ENCODE measurements around the gene RFX4. TPM values are rescaled to one million over a fixed set of nuclear protein-coding genes. Genes with fewer than 3 reads are reported as not detected.

The RFX4 gene
- total RNA-seq, 1 experiment from 2014 or later: not detected

DNA sequence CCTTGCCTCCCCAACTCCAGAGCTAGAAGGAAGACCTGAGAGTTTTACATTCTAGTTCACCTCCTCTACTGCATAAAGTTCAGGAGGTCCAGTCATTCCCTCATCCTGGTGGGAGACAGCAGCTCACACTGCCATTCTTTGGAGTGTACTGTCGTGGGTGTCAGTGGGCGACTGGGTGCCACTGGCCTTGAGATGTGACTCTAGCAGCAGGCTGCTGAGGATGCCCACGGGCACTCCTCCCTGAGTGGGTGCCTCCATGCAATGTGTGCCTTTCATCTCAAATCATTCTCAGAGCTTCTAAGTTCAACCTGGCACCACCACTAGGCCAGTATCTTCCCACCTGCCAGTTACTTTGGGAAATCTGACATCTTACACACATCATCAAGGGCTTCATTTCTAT is 12.5 kb downstream of the RFX4 start:
- CTCF ChIA-PET: no interaction called here
- POLR2A ChIA-PET: no interaction called here

More for the DNA sequence above, 12.5 kb downstream of the RFX4 start:
- Histone ChIP-seq H3K4me2 (ENCODE audit: low read length) (no peak overlapping the region), H3K9me2 (ENCODE audit: insufficient read depth) (no peaks in the 10 kb centered on the region), H4K20me1 (ENCODE audit: insufficient read depth) (no peaks in the 10 kb centered on the region), H3K27me3 (ENCODE audit: insufficient read depth, low read length) (peaks cover 3% of the 10 kb centered on the region; the same call in 1 of the 2 replicates), H3K27ac (ENCODE audit: low read depth, low read length) (no peak overlapping the region), H3K36me3 (ENCODE audit: control insufficient read depth in 1 of 2, insufficient read depth in 2 of 2, low read length in 2 of 2) (no peaks in the 10 kb centered on the region), H2AFZ (ENCODE audit: low read depth, low read length, poor library complexity, severe bottlenecking) (no peak overlapping the region), H3K9ac (ENCODE audit: low read length) (no peak overlapping the region), H3K9me3 (ENCODE audit: control insufficient read depth in 1 of 2, insufficient read depth in 1 of 2, low read depth in 1 of 2, low read length in 2 of 2) (no peaks in the 10 kb centered on the region), H3K79me2 (ENCODE audit: insufficient read depth, low read length) (no peaks in the 10 kb centered on the region), H3K4me3 (replicated peaks in 1 of 2; ENCODE audit: low read depth in 1 of 2, low read length in 2 of 2) (no peak overlapping the region), H3K4me1 (ENCODE audit: control insufficient read depth in 1 of 2, insufficient read depth in 2 of 2, low read length in 2 of 2) (no peaks in the 10 kb centered on the region)
- RAD21 ChIA-PET (ENCODE audit: low non-redundant PET in 1 of 2, low total read pairs in 2 of 2, uncharacterized antibody in 2 of 2, unreplicated experiment in 2 of 2): no interaction called here
- no peak for ATAC-seq
- intact Hi-C loops (cut with micrococcal nuclease): no loop called here
- TF ChIP-seq EZH2 (IDR thresholded peaks at IDR 0.05): no peak
- no peak for TF ChIP-seq POLR2A (IDR thresholded peaks at IDR 0.05; ENCODE audit: borderline replicate concordance, extremely low read depth, insufficient read depth, insufficient read length)
- no peak for TF ChIP-seq SP1 (IDR thresholded peaks at IDR 0.05; ENCODE audit: low read depth)
- TF ChIP-seq RAD21 (IDR thresholded peaks at IDR 0.05; ENCODE audit: low read depth): no peak
- TF ChIP-seq EZH2phosphoT487 (IDR thresholded peaks at IDR 0.05; ENCODE audit: borderline replicate concordance): no peak
- TF ChIP-seq ZFX (IDR thresholded peaks at IDR 0.05): no peak
- TF ChIP-seq, protein P1, sequence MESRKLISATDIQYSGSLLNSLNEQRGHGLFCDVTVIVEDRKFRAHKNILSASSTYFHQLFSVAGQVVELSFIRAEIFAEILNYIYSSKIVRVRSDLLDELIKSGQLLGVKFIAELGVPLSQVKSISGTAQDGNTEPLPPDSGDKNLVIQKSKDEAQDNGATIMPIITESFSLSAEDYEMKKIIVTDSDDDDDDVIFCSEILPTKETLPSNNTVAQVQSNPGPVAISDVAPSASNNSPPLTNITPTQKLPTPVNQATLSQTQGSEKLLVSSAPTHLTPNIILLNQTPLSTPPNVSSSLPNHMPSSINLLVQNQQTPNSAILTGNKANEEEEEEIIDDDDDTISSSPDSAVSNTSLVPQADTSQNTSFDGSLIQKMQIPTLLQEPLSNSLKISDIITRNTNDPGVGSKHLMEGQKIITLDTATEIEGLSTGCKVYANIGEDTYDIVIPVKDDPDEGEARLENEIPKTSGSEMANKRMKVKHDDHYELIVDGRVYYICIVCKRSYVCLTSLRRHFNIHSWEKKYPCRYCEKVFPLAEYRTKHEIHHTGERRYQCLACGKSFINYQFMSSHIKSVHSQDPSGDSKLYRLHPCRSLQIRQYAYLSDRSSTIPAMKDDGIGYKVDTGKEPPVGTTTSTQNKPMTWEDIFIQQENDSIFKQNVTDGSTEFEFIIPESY (IDR thresholded peaks at IDR 0.05; ENCODE audit: extremely low read depth, insufficient replicate concordance, low read length): no peak
- TF ChIP-seq ZNF274 (IDR thresholded peaks at IDR 0.05; ENCODE audit: low read depth, low read length): no peak
- TF ChIP-seq CBX3 (IDR thresholded peaks at IDR 0.05; ENCODE audit: low read depth): no peak
- no peak for TF ChIP-seq REST (IDR thresholded peaks at IDR 0.05; ENCODE audit: low read depth)
- TF ChIP-seq CEBPB (IDR thresholded peaks at IDR 0.05; ENCODE audit: low read depth): no peak
- TF ChIP-seq, protein P2, sequence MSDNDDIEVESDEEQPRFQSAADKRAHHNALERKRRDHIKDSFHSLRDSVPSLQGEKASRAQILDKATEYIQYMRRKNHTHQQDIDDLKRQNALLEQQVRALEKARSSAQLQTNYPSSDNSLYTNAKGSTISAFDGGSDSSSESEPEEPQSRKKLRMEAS (IDR thresholded peaks at IDR 0.05): no peak
- TF ChIP-seq YY1 (IDR thresholded peaks at IDR 0.05; ENCODE audit: extremely low read depth, insufficient replicate concordance, low read depth, low read length): no peak
- TF ChIP-seq SRF (IDR thresholded peaks at IDR 0.05; ENCODE audit: low read depth): no peak
- TF ChIP-seq, protein P3, sequence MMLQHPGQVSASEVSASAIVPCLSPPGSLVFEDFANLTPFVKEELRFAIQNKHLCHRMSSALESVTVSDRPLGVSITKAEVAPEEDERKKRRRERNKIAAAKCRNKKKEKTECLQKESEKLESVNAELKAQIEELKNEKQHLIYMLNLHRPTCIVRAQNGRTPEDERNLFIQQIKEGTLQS (IDR thresholded peaks at IDR 0.05): no peak
- TF ChIP-seq, protein P4, sequence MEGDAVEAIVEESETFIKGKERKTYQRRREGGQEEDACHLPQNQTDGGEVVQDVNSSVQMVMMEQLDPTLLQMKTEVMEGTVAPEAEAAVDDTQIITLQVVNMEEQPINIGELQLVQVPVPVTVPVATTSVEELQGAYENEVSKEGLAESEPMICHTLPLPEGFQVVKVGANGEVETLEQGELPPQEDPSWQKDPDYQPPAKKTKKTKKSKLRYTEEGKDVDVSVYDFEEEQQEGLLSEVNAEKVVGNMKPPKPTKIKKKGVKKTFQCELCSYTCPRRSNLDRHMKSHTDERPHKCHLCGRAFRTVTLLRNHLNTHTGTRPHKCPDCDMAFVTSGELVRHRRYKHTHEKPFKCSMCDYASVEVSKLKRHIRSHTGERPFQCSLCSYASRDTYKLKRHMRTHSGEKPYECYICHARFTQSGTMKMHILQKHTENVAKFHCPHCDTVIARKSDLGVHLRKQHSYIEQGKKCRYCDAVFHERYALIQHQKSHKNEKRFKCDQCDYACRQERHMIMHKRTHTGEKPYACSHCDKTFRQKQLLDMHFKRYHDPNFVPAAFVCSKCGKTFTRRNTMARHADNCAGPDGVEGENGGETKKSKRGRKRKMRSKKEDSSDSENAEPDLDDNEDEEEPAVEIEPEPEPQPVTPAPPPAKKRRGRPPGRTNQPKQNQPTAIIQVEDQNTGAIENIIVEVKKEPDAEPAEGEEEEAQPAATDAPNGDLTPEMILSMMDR (IDR thresholded peaks at IDR 0.05 in 2 of 3, conservative IDR thresholded peaks at IDR 0.05 in 1 of 3; ENCODE audit: borderline replicate concordance in 1 of 3, insufficient read depth in 1 of 3, low read depth in 2 of 3, low read length in 2 of 3): no peak
- no peak for TF ChIP-seq ELF1 (IDR thresholded peaks at IDR 0.05; ENCODE audit: borderline replicate concordance, low read depth)
- no TSS peak for BruUV-seq (replicated peaks)
- DNase-seq (ENCODE audit: low read depth, low spot score): no peak

All from HCT116 (cell line).